Measurements from ENCODE around the gene PKHD1.
A peak's percentile ranks its signal among the peaks of the same experiment; 100 is the strongest.

The PKHD1 gene

DNA sequence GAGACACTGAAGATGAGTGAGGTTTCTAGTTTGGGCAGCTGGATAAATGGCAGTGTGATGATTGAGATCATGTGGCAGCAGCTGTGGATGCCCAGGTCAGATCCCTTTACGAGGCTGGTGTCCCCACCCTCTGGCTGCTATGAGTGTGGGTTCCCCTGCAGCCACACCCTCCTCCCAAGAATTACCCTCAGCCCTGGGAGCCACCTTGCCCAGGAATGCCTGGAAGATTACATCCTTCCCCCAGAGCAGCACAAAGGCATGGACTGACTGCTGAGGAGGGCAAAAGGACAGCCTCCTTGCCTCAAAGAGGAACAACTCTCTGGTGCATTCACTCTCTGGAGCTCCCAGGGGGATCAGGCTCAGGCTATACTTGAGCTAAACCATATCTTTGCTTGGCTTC is 15.0 kb upstream of the PKHD1 start:
- no peak for DNase-seq (ENCODE audit: low read depth)

GRCh38 chr6:52098721-52099120 is 11.3 kb upstream of the PKHD1 start:
- DNase-seq (ENCODE audit: low read depth) = no peak

DNA sequence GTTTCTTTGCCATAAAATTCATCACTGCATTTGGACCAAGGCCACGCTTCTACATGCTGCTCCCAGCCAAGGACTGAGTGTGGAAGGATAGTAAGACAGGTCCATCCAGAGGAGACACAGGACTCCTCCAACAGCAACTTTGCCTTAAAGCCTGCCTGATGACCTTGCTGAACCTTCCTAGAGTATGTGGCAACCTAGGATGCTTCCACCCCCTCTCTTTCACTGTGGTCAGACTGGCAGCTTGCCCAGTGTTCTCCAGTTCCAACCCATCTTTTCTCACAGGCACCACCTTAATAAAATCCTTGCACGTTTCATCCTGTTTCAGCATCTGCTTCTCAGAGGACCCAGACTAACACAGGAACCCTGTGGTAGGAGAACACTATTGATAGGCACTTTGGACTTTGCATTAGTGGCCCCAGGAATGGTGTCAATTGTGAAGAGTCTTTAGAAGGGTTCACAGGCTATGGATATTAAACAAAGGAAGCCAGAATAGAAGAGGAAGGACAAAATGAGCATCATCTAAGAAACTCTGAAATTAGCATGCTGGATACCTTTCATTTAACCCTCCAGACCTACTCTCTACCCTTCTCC is 2.4 kb upstream of the PKHD1 start:
- no peak for DNase-seq (ENCODE audit: low read depth)

DNA sequence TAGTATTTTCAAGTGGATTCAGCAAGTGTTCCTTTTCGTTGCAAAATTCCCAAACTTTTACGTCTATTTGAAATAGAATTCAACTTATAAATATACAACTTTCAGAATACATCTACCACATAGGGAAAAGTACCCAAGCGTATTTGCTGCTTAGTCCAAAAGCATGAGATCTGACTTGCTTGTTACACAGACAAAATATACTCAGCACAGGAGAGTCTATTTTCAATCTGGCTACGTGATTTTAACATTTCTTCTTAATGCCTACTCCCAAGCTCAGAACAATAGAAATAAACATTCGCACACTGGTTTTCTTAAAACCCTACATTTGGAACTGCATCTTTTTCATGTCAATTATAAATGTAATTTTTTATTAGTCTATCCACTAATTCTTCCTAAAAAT is 672 bp downstream of the PKHD1 start:
- no peak for DNase-seq (ENCODE audit: low read depth)

DNA sequence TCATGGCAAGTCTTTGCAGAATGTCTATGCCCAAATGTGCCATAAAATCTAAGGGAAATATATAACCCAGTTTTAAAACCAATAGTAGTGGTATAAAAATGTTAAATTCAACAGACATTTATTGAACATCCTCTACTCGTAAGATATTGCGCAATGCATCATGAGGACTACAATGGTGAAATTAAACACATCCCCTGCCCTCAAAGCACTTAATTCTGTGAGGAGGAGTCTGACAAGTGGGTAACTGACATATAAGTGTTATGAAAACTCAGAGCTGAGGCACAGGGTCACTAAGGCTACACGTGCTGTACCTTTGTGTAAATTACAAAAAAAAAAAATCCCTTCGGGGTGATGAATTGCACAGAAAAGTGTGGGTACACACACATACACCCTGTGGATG is 6.2 kb downstream of the PKHD1 start:
- no peak for DNase-seq (ENCODE audit: low read depth)

DNA sequence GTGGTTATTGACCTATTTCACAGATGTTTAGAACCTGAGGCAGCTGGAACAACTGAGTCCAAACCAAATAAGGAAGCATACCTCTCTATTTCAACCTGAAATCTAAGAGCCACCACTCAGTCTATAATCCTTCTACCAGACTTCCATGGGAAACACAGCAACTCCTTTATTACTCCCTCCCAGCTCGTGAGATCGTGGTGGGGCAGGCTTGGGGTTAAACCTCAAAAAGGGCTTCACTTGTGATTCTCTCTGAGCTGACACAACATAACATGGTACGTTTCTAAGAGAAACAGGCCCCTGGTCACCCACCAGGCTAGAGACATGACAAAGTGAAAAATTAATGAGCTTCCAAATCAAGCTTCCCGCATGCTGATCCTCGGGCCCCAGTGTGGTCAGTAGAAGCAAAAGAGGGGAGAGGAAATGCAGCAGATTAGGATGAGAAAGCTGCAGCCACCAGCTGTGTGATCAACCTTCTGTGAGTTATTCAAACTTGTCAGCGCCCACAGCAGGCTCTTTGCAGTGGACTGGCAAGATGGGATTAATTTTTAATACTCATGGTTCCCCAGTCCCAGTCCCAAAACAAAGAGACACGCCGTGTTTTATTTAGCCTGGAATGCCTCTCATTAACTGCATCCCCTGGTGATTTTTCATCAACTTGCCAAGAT is 9.3 kb downstream of the PKHD1 start:
- DNase-seq (ENCODE audit: low read depth) = no peak

DNA sequence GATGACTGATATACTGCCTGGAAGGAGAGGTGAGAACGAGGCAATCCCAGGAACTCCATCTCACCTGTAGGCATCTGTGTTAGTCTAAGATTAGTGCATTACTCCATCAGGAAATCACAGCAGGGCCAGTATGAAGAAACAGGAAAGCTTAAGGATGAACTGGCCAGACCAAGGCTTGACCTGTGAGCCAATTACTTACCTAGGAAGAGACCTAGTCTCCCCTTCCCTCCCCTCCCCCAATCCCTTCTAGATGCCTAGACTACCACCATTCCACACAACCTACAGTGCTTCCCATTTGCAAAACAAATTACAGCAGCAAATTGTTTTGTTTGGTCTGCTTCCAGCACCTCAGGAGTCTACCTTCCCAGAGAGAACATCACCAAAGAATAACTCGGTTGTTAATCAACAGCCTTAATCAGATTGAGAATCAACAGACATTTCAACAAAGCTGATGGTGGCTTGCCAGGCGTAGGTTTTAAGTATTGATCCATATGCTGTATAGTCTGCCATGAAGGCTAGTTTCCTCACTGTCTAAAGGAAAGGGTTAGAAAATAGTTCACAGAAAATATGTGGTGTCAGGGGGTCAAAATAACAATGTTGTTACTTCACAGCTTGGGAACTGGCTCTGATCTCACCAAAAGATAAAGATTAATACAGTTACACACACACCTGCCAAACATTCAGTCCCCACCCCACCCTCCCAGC is 10.1 kb downstream of the PKHD1 start:
- no peak for DNase-seq (ENCODE audit: low read depth)

GRCh38 chr6:52076791-52077179 is 10.6 kb downstream of the PKHD1 start:
- DNase-seq (ENCODE audit: low read depth) = no peak

DNA sequence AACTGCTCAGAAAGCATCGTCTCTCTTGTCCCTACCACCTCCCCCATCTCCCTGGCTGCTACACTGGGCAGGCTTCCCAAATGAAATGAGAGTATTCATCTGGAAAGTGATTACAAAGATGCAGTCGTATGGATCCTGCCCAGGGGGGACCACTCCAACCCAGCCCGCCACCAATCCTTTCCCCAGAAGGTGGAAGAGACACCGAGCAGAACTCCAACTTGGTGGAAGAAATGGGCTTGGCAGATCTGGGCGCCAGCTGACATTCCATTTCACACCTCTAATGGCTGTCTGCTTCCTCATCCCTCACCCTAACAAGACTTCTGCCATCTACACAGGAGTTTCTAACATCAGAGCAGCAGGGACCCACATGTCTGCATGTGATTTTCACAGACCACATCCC is 12.7 kb downstream of the PKHD1 start:
- DNase-seq (ENCODE audit: low read depth) = no peak

DNA sequence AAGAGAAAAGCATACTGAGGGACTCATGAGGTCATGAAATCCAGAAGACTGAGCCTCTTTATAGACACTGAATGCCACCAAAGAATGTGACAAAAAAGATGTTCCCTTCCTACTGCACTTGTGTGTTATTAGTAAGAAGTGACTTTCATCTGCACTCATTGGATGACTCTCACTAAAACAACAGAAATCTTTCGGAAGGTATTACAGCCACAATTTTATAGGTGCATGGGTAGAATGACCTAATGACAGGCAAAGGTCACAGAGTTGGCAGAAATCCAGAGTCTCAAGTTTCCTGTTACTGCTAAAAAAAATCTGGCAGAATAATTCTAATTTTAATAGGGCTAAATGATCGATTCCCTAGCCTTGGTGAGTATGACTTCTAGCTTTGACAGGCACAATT is 13.3 kb downstream of the PKHD1 start:
- no peak for DNase-seq (ENCODE audit: low read depth)

GRCh38 chr6:52065621-52066020 is 21.8 kb downstream of the PKHD1 start:
- DNase-seq (ENCODE audit: low read depth) = no peak

DNA sequence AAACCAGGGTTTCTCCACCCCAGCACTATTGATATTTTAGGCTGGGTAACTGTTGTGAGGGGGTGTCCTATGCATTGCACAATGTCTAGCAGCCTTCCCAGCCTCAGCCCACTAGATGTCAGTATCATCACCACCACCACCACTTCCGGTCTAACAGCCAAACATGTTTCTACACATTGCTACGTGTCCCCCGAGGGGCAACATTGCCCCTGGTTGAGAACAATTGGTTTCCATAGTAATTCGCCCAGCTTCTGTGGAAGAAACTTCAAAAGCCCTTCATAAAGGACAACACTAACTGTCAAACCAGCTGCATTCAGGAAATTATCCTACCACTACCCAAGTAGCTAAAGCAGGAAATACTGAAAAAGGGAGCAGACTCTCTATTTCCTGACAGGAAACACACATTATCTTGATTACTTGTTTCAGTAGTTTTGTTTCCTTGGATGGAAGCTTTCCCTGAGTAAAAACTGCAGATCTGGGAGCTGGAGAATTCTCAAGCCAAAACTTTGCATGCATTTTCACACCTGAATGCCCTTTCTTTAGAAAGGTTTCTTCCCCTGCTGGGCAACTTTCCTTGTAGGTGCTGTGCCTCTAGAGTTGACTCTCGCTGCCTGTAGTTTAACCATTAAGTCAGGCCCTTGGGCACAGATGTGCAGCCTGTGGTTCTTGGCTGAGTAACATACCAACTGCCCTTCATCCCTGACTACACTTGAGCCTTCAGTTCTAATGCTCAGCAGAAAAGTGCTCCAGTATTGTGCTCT is 23.6 kb downstream of the PKHD1 start:
- peak; percentile 39 for DNase-seq (ENCODE audit: low read depth)

- DNase-seq (ENCODE audit: low read depth) = no peak
Observed at GRCh38 chr6:52061481-52061880, 25.9 kb downstream of the PKHD1 start.

- no peak for DNase-seq (ENCODE audit: low read depth)
Observed at GRCh38 chr6:52059821-52060220, 27.6 kb downstream of the PKHD1 start.

- no peak for DNase-seq (ENCODE audit: low read depth)
Observed at GRCh38 chr6:52055451-52055850, 32.0 kb downstream of the PKHD1 start.

DNA sequence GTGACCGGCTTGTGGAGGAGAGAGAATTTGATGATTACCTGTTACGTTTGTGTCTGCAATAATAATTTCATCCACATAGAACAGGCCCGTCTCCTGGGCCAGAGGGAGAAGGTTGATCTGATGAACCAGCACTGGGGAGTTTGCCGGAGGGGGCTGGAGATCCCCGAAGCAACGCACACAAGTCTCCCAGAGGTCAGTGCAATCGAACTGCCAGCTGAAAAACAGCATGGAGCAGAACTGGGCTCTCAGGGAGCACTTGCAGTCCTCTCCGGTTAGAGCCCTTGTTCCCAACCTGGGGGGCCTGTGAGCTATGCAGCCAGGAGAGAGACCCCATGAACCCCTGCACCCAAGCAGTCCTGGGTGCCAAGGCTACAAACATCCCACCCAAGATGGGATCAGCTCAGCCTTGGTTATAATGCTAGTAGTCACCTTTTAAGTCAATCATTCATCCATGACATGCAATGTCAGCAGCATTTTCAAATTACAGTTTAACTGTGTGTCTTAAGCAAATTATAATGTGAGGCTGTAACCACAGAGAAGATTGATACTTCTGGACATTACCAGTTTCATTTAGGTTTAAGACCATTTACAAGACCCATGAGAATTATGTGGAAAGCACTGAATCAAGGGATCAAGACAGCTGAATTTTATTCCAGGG is 34.2 kb downstream of the PKHD1 start:
- no peak for DNase-seq (ENCODE audit: low read depth)

DNA sequence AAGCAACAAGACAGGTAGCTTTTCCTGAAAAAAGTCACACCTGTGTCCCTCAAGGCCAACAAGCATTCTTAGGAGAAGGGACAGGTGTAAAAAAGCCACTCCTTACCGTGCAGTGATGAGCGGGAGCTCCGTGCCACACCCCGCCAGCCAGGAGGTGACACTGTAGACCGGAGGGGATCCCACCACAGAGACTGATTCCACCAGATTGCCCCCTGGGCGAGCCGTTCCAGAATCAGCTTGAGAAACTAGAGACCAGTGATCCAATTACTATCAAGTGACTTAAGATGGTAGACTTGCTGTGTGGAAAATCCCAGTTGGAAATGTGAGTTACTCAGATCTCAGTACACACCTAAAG is 37.4 kb downstream of the PKHD1 start:
- no peak for DNase-seq (ENCODE audit: low read depth)

DNA sequence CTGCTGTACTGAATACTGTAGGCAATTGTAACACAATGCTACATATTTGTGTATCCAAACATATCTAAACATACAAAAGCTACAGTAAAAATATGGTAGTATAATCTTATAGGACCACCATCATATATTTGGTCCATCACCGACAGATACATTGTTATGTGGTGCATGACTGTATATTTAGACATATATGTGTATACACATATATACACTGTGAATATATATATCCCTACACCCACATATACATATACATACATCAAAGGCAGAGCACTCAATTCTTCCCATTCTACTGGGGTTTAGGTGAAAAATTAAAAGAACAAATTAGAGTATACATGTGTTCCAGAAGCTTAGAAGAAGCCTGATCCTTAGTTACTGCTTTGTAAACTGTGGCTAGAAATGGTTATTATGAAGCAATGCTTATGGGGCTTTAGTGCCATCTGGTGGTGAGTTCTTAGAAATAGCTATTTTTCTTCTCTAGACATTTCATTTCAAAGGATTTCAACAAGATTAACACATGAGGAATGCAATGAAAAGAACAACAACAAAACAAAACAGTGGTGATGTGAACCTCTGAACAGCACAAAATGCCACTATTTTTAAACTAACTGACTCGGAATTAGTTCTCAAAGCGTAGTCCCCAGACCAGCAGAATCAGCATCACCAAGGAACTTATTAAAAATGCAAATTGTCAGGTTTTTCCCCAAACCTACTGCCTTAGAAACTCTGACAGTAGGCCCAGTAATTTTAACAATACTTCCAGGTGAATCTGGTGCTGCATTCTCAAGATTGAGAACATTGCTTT is 38.0 kb downstream of the PKHD1 start:
- no peak for DNase-seq (ENCODE audit: low read depth)

DNA sequence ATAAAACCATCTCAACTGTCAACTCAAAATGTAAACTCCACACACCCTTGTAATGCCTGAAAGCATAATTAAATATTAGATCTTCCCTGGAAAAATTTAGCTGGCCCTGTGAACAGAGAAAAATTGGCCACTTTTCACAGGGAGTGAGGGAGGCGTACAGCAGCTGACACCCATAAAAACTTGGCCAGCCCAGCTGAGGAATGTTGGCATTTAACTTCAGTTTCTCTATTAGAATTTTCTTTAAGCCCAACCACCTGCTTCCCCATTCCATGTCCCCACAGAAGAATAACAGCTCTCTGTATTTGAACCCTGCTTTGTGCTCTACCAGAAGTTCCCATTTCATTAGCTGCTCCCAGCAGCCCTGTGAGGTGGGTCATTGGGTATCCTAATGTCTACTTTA is 41.0 kb downstream of the PKHD1 start:
- no peak for DNase-seq (ENCODE audit: low read depth)

DNA sequence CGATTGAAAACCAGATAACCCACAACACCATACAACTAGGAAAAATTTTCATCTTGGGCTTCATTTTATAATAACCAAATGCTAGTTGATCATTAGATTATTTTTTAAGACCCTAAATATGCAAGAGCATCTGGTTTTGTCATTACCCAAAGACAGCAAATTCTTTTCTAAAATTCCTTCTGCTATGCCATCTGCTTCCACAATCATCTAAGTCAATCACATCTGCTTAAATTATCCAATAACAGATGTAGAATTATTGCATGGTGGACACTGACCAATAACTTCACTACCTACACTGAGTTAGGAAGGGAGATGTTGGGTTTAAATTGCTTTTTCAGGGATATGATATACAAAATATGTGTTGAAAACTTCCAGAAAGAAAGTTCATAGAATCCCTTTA is 41.9 kb downstream of the PKHD1 start:
- DNase-seq (ENCODE audit: low read depth) = no peak

- DNase-seq (ENCODE audit: low read depth) = no peak
Observed at GRCh38 chr6:52045033-52045432, 42.4 kb downstream of the PKHD1 start.

Data from activated T-cell treated with anti-CD3 and anti-CD28 coated beads for 48 hours (primary cell).